HepG2 (cell line): ENCODE data around the gene SIK3. TPM values are rescaled to one million over a fixed set of nuclear protein-coding genes. Genes with fewer than 3 reads are reported as not detected.

Source experiments
- ARHGAP35 ChIP-seq: sonication (generic); formaldehyde crosslinking; IDR thresholded peaks from 2 replicates; pipeline ENCODE4 v1.9.0; 2022; ENCODE audit warnings: mild to moderate bottlenecking, inconsistent platforms, moderate library complexity, missing genetic modification reagents, borderline replicate concordance
- ETV6 ChIP-seq: sonication (generic); formaldehyde crosslinking; conservative IDR thresholded peaks from 2 replicates; pipeline ENCODE4 v1.4.0; 2020; ENCODE audit warnings: missing genetic modification reagents
- HNRNPH1 ChIP-seq: fragments of 200-400 bp; formaldehyde crosslinking; optimal IDR thresholded peaks from 2 replicates; pipeline ENCODE3; 2017; ENCODE audit warnings: mild to moderate bottlenecking, low read depth, low read length
- NCOA2 ChIP-seq: sonication (generic); formaldehyde crosslinking; IDR thresholded peaks from 2 replicates; pipeline ENCODE4 v1.8.0; 2022; ENCODE audit warnings: inconsistent platforms
- SALL1 ChIP-seq: sonication (generic); formaldehyde crosslinking; IDR thresholded peaks from 2 replicates; pipeline ENCODE4 v1.8.0; 2022; ENCODE audit warnings: mild to moderate bottlenecking, missing genetic modification reagents
- SIN3B ChIP-seq: fragments of 150-350 bp; IDR thresholded peaks from 2 replicates; pipeline ENCODE4 v1.6.1; 2014; ENCODE audit warnings: low read length
- XRCC5 ChIP-seq: fragments of 200-400 bp; formaldehyde crosslinking; optimal IDR thresholded peaks from 2 replicates; pipeline ENCODE3; 2017; ENCODE audit warnings: mild to moderate bottlenecking, low read length
- ZBTB39 ChIP-seq: sonication (generic); formaldehyde crosslinking; IDR thresholded peaks from 2 replicates; pipeline ENCODE4 v1.5.0; 2020; ENCODE audit warnings: missing genetic modification reagents
- ZEB1 ChIP-seq: IDR thresholded peaks from 2 replicates; pipeline ENCODE4 v1.6.1; 2012; ENCODE audit warnings: mild to moderate bottlenecking, low read depth, inconsistent platforms; ENCODE audit not compliant: insufficient replicate concordance
- ZFP36L1 ChIP-seq: sonication (generic); formaldehyde crosslinking; IDR thresholded peaks from 2 replicates; pipeline ENCODE4 v1.8.0; 2022; ENCODE audit warnings: mild to moderate bottlenecking, missing genetic modification reagents, moderate library complexity
- ZNF781 ChIP-seq: sonication (generic); formaldehyde crosslinking; IDR thresholded peaks from 2 replicates; pipeline ENCODE4 v1.5.1; 2020; ENCODE audit warnings: borderline replicate concordance, mild to moderate bottlenecking, missing genetic modification reagents; ENCODE audit errors: not compliant biosample characterization
- polyA plus RNA-seq, 8 experiments: library from polyadenylated mRNA; depleted of rRNA in 3 of 8; stranded (reverse) in 7 of 8; unstranded in 1 of 8; fragments of >200 nt; fragmentation: Illumina TruSeq in 4 of 8; extraction: Trizol in 4 of 8; gene quantifications; 2 replicates each; pipeline versions ENCODE4 v1.2.1 to v1.2.3, GENCODE V29; 2011 to 2016; ENCODE audit warnings: low read depth in 4 of 8, missing spikeins in 1 of 8, mixed read lengths in 1 of 8; ENCODE audit not compliant: insufficient read depth in 1 of 8
- total RNA-seq, 5 experiments: library from RNA; depleted of rRNA; stranded (reverse); fragments of >200 nt; fragmentation: Illumina TruSeq; extraction: Trizol; gene quantifications; 2 replicates each; pipeline ENCODE4 v1.2.3, GENCODE V29; 2016; ENCODE audit warnings: low read depth in 1 of 5
- TF ChIP-seq, protein P1 (sequence below): sonication (generic); formaldehyde crosslinking; IDR thresholded peaks from 2 replicates; pipeline ENCODE4 v1.8.0; 2022; ENCODE audit warnings: mild to moderate bottlenecking, missing genetic modification reagents; ENCODE audit not compliant: insufficient replicate concordance
- TF ChIP-seq, protein P2 (sequence below): sonication (generic); formaldehyde crosslinking; IDR thresholded peaks from 2 replicates; pipeline ENCODE4 v1.5.0; 2020; ENCODE audit warnings: mild to moderate bottlenecking, missing genetic modification reagents, borderline replicate concordance
- TF ChIP-seq, protein P3 (sequence below): conservative IDR thresholded peaks from 2 replicates; pipeline ENCODE4 v1.6.1; 2018; ENCODE audit warnings: missing genetic modification reagents
- TF ChIP-seq, protein P4 (sequence below): sonication (generic); formaldehyde crosslinking; IDR thresholded peaks from 2 replicates; pipeline ENCODE4 v1.8.1; 2023; ENCODE audit warnings: mild to moderate bottlenecking, inconsistent platforms, moderate library complexity, missing genetic modification reagents, borderline replicate concordance

The SIK3 gene
- total and polyA plus RNA-seq, 2 of the 13 experiments (the other 11 are each of a cell fraction or from before 2014, with no cell fraction given) = 5.7 to 9.8 TPM

DNA sequence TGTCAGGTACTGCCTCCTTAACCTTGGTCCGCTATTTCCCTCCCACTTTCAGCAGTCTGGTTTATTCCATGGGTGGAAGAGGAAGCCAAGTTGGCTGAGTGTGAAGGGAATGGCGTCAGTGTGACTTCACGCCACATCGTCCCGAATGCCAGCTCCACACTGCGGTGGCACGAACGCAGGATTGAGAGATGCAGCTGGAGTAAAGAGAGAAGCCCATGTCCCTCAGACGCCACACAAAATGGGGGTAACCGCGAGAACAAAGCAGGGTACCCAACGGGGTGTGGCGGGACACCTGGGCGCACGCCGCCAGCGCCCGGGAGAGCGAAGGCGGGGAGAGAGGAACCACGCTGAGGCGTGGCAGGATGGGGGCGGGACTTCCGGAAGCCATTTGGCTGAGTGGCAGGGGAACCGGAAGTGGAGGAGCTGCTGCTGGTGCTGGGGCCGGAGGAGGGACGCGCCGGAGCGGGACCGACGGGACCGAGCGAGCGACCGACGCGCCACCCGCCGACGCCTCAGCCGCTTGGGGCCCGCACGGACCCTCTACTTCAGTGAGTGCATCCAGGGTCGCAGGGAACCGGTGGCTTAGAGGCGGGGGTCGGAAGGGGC, 45.7 kb upstream of the SIK3 start, which contains the start of gene PAFAH1B2 (continued):
- TF ChIP-seq ARHGAP35 (peak; percentile 91), NCOA2 (CRISPR knock-in tag) (peak; percentile 60; the same call in 1 of the 2 replicates), ETV6 (CRISPR knock-in tag) (0 out of 2 replicates have a peak, but pooled peaks have one; percentile 83), XRCC5 (peak; percentile 15), SALL1 (peak; percentile 81), ZNF781 (CRISPR knock-in tag) (peak; percentile 67), HNRNPH1 (no peak), SIN3B (no peak), ZEB1 (peak; percentile 83), ZFP36L1 (CRISPR knock-in tag) (peak; percentile 77), ZBTB39 (CRISPR knock-in tag) (no peak)
- TF ChIP-seq, protein P1, sequence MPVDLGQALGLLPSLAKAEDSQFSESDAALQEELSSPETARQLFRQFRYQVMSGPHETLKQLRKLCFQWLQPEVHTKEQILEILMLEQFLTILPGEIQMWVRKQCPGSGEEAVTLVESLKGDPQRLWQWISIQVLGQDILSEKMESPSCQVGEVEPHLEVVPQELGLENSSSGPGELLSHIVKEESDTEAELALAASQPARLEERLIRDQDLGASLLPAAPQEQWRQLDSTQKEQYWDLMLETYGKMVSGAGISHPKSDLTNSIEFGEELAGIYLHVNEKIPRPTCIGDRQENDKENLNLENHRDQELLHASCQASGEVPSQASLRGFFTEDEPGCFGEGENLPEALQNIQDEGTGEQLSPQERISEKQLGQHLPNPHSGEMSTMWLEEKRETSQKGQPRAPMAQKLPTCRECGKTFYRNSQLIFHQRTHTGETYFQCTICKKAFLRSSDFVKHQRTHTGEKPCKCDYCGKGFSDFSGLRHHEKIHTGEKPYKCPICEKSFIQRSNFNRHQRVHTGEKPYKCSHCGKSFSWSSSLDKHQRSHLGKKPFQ (CRISPR knock-in tag) = peak; percentile 89
- TF ChIP-seq, protein P2, sequence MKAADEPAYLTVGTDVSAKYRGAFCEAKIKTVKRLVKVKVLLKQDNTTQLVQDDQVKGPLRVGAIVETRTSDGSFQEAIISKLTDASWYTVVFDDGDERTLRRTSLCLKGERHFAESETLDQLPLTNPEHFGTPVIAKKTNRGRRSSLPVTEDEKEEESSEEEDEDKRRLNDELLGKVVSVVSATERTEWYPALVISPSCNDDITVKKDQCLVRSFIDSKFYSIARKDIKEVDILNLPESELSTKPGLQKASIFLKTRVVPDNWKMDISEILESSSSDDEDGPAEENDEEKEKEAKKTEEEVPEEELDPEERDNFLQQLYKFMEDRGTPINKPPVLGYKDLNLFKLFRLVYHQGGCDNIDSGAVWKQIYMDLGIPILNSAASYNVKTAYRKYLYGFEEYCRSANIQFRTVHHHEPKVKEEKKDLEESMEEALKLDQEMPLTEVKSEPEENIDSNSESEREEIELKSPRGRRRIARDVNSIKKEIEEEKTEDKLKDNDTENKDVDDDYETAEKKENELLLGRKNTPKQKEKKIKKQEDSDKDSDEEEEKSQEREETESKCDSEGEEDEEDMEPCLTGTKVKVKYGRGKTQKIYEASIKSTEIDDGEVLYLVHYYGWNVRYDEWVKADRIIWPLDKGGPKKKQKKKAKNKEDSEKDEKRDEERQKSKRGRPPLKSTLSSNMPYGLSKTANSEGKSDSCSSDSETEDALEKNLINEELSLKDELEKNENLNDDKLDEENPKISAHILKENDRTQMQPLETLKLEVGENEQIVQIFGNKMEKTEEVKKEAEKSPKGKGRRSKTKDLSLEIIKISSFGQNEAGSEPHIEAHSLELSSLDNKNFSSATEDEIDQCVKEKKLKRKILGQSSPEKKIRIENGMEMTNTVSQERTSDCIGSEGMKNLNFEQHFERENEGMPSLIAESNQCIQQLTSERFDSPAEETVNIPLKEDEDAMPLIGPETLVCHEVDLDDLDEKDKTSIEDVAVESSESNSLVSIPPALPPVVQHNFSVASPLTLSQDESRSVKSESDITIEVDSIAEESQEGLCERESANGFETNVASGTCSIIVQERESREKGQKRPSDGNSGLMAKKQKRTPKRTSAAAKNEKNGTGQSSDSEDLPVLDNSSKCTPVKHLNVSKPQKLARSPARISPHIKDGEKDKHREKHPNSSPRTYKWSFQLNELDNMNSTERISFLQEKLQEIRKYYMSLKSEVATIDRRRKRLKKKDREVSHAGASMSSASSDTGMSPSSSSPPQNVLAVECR (CRISPR knock-in tag) = peak; percentile 88
- TF ChIP-seq, protein P3, sequence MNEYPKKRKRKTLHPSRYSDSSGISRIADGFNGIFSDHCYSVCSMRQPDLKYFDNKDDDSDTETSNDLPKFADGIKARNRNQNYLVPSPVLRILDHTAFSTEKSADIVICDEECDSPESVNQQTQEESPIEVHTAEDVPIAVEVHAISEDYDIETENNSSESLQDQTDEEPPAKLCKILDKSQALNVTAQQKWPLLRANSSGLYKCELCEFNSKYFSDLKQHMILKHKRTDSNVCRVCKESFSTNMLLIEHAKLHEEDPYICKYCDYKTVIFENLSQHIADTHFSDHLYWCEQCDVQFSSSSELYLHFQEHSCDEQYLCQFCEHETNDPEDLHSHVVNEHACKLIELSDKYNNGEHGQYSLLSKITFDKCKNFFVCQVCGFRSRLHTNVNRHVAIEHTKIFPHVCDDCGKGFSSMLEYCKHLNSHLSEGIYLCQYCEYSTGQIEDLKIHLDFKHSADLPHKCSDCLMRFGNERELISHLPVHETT (CRISPR knock-in tag) = peak; percentile 82
- TF ChIP-seq, protein P4, sequence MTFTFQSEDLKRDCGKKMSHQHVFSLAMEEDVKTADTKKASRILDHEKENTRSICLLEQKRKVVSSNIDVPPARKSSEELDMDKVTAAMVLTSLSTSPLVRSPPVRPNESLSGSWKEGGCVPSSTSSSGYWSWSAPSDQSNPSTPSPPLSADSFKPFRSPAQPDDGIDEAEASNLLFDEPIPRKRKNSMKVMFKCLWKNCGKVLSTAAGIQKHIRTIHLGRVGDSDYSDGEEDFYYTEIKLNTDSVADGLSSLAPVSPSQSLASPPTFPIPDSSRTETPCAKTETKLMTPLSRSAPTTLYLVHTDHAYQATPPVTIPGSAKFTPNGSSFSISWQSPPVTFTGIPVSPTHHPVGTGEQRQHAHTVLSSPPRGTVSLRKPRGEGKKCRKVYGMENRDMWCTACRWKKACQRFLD (CRISPR knock-in tag) = no peak
